A549 (cell line): ENCODE results near the gene HSPH1. TPM values are rescaled to one million over a fixed set of nuclear protein-coding genes. Genes with fewer than 3 reads are reported as not detected.

Source experiments
- ATAC-seq, 2 experiments: fragments of 200-7000 bp in 1 of 2; fragments of >200 bp in 1 of 2; cut with Nextera tagmentation in 1 of 2; cut with Tn5 transposase in 1 of 2; 3 replicates each; pipeline versions ENCODE4 v1.8.0 to v1.9.1; 2018 to 2020; ENCODE audit warnings: mild to moderate bottlenecking in 1 of 2, moderate library complexity in 1 of 2
- CTCF ChIA-PET: fragments of 300-600 bp; sonication (Branson Sonifier 250); formaldehyde crosslinking; extraction: SDS; loops from one replicate; lab custom pipeline; 2021; ENCODE audit warnings: antibody characterized with exemption, inconsistent platforms; lab: Yijun Ruan, JAX
- POLR2A ChIA-PET: fragments of 350-600 bp; formaldehyde crosslinking; extraction: SDS; loops from one replicate; lab custom pipeline; 2021; ENCODE audit warnings: antibody characterized with exemption, inconsistent platforms; lab: Yijun Ruan, JAX
- DNase-seq, 2 experiments: peaks; one replicate each; pipeline versions ENCODE4 v3.0.0 to v3.0.0-alpha.2; 2011 to 2016; ENCODE audit warnings: low read depth in 1 of 2, low spot score in 1 of 2
- FAIRE-seq: peaks from 2 replicates; lab custom pipeline; 2011; peaks lifted over from hg19 to GRCh38; lab: Jason Lieb, UNC
- H3K27ac ChIP-seq, 2 experiments: fragments of >200 bp; sonication (Bioruptor Twin); formaldehyde crosslinking; 3 replicates each; pipeline ENCODE4 v1.5.1; 2016 to 2017
- H3K4me1 ChIP-seq: fragments of >200 bp; sonication (Bioruptor Twin); formaldehyde crosslinking; 3 replicates; pipeline ENCODE4 v1.6.1; 2016
- H3K4me2 ChIP-seq: fragments of >200 bp; sonication (Bioruptor Twin); formaldehyde crosslinking; 3 replicates; pipeline ENCODE4 v1.6.1; 2016
- H3K4me3 ChIP-seq: fragments of >200 bp; sonication (Bioruptor Twin); formaldehyde crosslinking; 3 replicates; pipeline ENCODE4 v1.5.1; 2016
- H3K9me3 ChIP-seq: fragments of >200 bp; sonication (Bioruptor Twin); formaldehyde crosslinking; 3 replicates; pipeline ENCODE4 v1.6.1; 2016
- BHLHE40 ChIP-seq: IDR thresholded peaks from 2 replicates; pipeline ENCODE4 v1.6.1; 2012; ENCODE audit warnings: low read depth, low read length, inconsistent platforms
- WGBS: methylation state at CpG from one replicate; pipeline ENCODE4 v1.1.6; 2017; ENCODE audit errors: missing lambda C conversion rate; 5-methylcytosine and 5-hydroxymethylcytosine counted together
- polyA plus RNA-seq, 4 experiments: library from polyadenylated mRNA; depleted of rRNA in 3 of 4; stranded (reverse); fragments of >200 nt; fragmentation: RNase III in 1 of 4; extraction: RNeasy Plus Mini Kit Qiagen cat#74134 plus additional on column Dnase treatment in 1 of 4; gene quantifications; 2 replicates in 3 of 4; 3 replicates in 1 of 4; pipeline ENCODE4 v1.2.3, GENCODE V29; 2011 to 2017

Gene HSPH1
- polyA plus RNA-seq, 2 of the 4 experiments (the other 2 are of a cell fraction), result 110 to 141 TPM

DNA sequence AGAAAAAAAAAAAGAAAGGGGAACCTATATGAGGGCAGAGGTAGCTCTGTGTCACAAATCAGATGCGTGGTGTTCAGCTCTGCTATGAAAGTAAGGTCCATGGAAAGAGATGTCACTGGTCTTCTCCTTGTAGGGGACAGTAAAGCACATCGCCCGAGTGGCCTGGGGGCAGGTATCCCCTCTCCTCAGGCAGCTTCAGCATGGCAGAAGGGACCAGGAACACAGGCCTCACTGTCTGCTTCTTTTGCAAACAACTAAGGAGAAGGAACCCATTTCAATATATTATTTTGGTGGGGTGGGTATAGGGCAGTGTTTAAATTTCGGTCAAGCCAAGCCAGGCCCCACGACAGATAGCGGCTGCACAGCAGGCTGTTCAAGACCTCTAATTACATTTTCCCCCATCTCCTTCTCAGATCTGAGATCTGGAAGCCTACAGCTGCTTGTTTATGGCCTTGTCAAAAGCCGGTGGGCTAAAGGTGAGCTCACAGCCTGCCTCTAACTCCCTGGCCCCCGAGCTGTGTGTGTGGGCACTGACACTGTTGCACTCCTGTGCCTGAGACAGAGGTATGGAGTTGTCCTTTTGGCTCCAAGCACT is 72.8 kb downstream of the HSPH1 start:
- POLR2A ChIA-PET, result no interaction called here
- no peaks in the 10 kb centered on the region for H3K4me1 ChIP-seq
- no peaks in the 10 kb centered on the region for H3K9me3 ChIP-seq
- H3K27ac ChIP-seq, result no peak overlapping the region
- no peak for FAIRE-seq
- 69% methylated on average over 8 of the region's 8 CpGs for WGBS
- no peak for DNase-seq
- TF ChIP-seq BHLHE40, result no peak
- ATAC-seq, result no peak
- no peak overlapping the region for H3K4me2 ChIP-seq
- CTCF ChIA-PET, result interaction anchor here (0.9 to 1.3 kb wide), 3 partner anchors 17 to 27 kb away, joined by 3 to 5 read pairs (median 4); no protein-coding TSS in a partner anchor
- H3K4me3 ChIP-seq, result no peak overlapping the region

Other genes with a start within 250 kb of the HSPH1 start
- gene TEX26, start 229.2 kb downstream of the HSPH1 start, polyA plus RNA-seq (2011; rRNA removed), result not detected in 2 replicates
- not detected in 3 replicates for gene TEX26, start 229.2 kb downstream of the HSPH1 start, polyA plus RNA-seq (2017; fragmentation: RNase III; extraction: RNeasy Plus Mini Kit Qiagen cat#74134 plus additional on column Dnase treatment)
- 4.5 and 5.5 TPM in 2 replicates for gene B3GLCT, start 38.1 kb upstream of the HSPH1 start, polyA plus RNA-seq (2011; rRNA removed)
- 5.8 to 6.6 TPM (median 6.4 TPM) in 3 replicates for gene B3GLCT, start 38.1 kb upstream of the HSPH1 start, polyA plus RNA-seq (2017; fragmentation: RNase III; extraction: RNeasy Plus Mini Kit Qiagen cat#74134 plus additional on column Dnase treatment)